Activated naive CD4-positive, alpha-beta T cell treated with anti-CD3 and anti-CD28 coated beads, Interleukin-2, amount 10 ng/mL, durations not matched to agents 7 days and 5 days (primary cell): ENCODE data around the gene AK3.
A peak's percentile ranks its signal among the peaks of the same experiment; 100 is the strongest.
"Not testable (repeated sequence)": the region's sequence is repeated elsewhere in the genome, so short reads cannot be mapped to it uniquely, and the experiment has no call there.

Source experiments
- CTCF ChIA-PET: fragments of 350-600 bp; sonication (Branson Sonifier 250); formaldehyde crosslinking; loops from one replicate; lab custom pipeline; 2021; ENCODE audit warnings: antibody characterized with exemption; lab: Charles Lee
- DNase-seq: peaks from one replicate; pipeline ENCODE4 v3.0.0-alpha.2; 2020
- H3K27ac Mint-ChIP-seq: one replicate; pipeline ENCODE4 v1.8.0; 2021; ENCODE audit warnings: mild to moderate bottlenecking, moderate library complexity, mixed read lengths
- H3K27me3 Mint-ChIP-seq: one replicate; pipeline ENCODE4 v1.8.0; 2021; ENCODE audit warnings: mild to moderate bottlenecking, mixed read lengths
- H3K36me3 Mint-ChIP-seq: one replicate; pipeline ENCODE4 v1.8.0; 2021; ENCODE audit warnings: mixed read lengths
- H3K4me1 Mint-ChIP-seq: one replicate; pipeline ENCODE4 v1.8.0; 2021; ENCODE audit warnings: mixed read lengths
- H3K4me3 Mint-ChIP-seq: one replicate; pipeline ENCODE4 v1.8.0; 2021; ENCODE audit warnings: mild to moderate bottlenecking, moderate library complexity, mixed read lengths
- H3K9me3 Mint-ChIP-seq: one replicate; pipeline ENCODE4 v1.8.0; 2021; ENCODE audit warnings: mixed read lengths

The AK3 gene

GRCh38 chr9:4762886-4763541, 22.0 kb upstream of the AK3 start:
- peak overlapping the region; percentile 6 for H3K27ac Mint-ChIP-seq
- no peaks in the 10 kb centered on the region for H3K36me3 Mint-ChIP-seq
- DNase-seq, result peak; percentile 28
- H3K4me1 Mint-ChIP-seq, result peaks cover 22% of the 10 kb centered on the region
- no peaks in the 10 kb centered on the region for H3K9me3 Mint-ChIP-seq
- CTCF ChIA-PET, result interaction anchor here (0.6 to 7.5 kb wide), 17 partner anchors 11 to 837 kb away, joined by 3 to 68 read pairs (median 4); partner anchors contain the start of genes JAK2 and RCL1
- peaks cover 31% of the 10 kb centered on the region for H3K27me3 Mint-ChIP-seq
- peak overlapping the region; percentile 34 for H3K4me3 Mint-ChIP-seq

- peak overlapping the region; percentile 34 for H3K4me3 Mint-ChIP-seq
- CTCF ChIA-PET, result interaction anchor here (0.8 to 7.5 kb wide), 15 partner anchors 12 to 837 kb away, joined by 3 to 68 read pairs (median 4); partner anchors contain the start of gene JAK2
- H3K27ac Mint-ChIP-seq, result peak overlapping the region; percentile 6
- H3K4me1 Mint-ChIP-seq, result peaks cover 22% of the 10 kb centered on the region
- peaks cover 34% of the 10 kb centered on the region for H3K27me3 Mint-ChIP-seq
- DNase-seq, result peak; percentile 91
- H3K9me3 Mint-ChIP-seq, result no peaks in the 10 kb centered on the region
- no peaks in the 10 kb centered on the region for H3K36me3 Mint-ChIP-seq
Observed at GRCh38 chr9:4762108-4762885, 21.3 kb upstream of the AK3 start.

- Mint-ChIP-seq H3K27ac (no peak overlapping the region), H3K36me3 (no peaks in the 10 kb centered on the region), H3K9me3 (no peaks in the 10 kb centered on the region), H3K27me3 (peaks cover 38% of the 10 kb centered on the region), H3K4me3 (no peak overlapping the region), H3K4me1 (peaks cover 22% of the 10 kb centered on the region)
- CTCF ChIA-PET, result interaction anchor here (0.7 to 7.5 kb wide), 19 partner anchors 9 to 841 kb away, joined by 3 to 68 read pairs (median 6); partner anchors contain the start of gene INSL6
- no peak for DNase-seq
Observed at GRCh38 chr9:4760122-4760521, 19.1 kb upstream of the AK3 start.

DNA sequence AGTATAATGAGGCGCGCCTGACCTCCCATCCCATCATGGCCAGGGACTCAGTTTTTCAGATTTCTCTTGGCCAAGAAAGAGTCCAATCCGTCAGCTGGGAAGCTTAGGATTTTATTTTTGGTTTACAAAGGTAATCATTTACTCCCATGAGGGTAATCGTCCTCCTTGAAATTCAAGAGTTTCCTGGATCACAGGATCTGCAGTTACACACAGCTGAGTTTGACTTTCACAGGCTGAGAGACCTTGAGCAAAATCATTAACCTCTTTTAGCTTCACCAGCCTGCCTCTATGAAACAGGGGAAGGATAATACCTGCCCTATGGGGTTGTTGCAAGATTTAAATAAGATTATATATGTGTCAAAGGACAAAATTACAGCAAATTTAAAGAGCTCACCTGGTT, 15.4 kb upstream of the AK3 start:
- H3K4me3 Mint-ChIP-seq, result no peak overlapping the region
- H3K4me1 Mint-ChIP-seq, result peaks cover 3% of the 10 kb centered on the region
- CTCF ChIA-PET, result interaction anchor here (0.7 to 1.6 kb wide), 6 partner anchors 11 to 683 kb away, joined by 3 to 10 read pairs (median 4); no protein-coding TSS in a partner anchor
- no peaks in the 10 kb centered on the region for H3K36me3 Mint-ChIP-seq
- no peak overlapping the region for H3K27ac Mint-ChIP-seq
- DNase-seq, result no peak
- H3K27me3 Mint-ChIP-seq, result peaks cover 45% of the 10 kb centered on the region
- no peaks in the 10 kb centered on the region for H3K9me3 Mint-ChIP-seq

GRCh38 chr9:4755026-4755609, 14.1 kb upstream of the AK3 start:
- H3K9me3 Mint-ChIP-seq, result no peaks in the 10 kb centered on the region
- no peaks in the 10 kb centered on the region for H3K36me3 Mint-ChIP-seq
- H3K4me3 Mint-ChIP-seq, result no peak overlapping the region
- no peak overlapping the region for H3K27ac Mint-ChIP-seq
- CTCF ChIA-PET, result interaction anchor here (0.6 to 2.8 kb wide), 5 partner anchors 12 to 846 kb away, joined by 3 to 10 read pairs (median 3); no protein-coding TSS in a partner anchor
- H3K4me1 Mint-ChIP-seq, result peaks cover 3% of the 10 kb centered on the region
- DNase-seq, result no peak
- H3K27me3 Mint-ChIP-seq, result peaks cover 36% of the 10 kb centered on the region

GRCh38 chr9:4754530-4754929, 13.5 kb upstream of the AK3 start:
- CTCF ChIA-PET, result interaction anchor here (0.6 to 2.8 kb wide), 5 partner anchors 11 to 671 kb away, joined by 3 to 10 read pairs (median 3); no protein-coding TSS in a partner anchor
- DNase-seq, H3K27ac Mint-ChIP-seq, H3K9me3 Mint-ChIP-seq, H3K4me1 Mint-ChIP-seq, H3K4me3 Mint-ChIP-seq, H3K36me3 Mint-ChIP-seq: not testable (repeated sequence)
- H3K27me3 Mint-ChIP-seq, result peaks cover 37% of the 10 kb centered on the region

GRCh38 chr9:4750023-4750673, 9.1 kb upstream of the AK3 start:
- no peak overlapping the region for H3K4me3 Mint-ChIP-seq

DNA sequence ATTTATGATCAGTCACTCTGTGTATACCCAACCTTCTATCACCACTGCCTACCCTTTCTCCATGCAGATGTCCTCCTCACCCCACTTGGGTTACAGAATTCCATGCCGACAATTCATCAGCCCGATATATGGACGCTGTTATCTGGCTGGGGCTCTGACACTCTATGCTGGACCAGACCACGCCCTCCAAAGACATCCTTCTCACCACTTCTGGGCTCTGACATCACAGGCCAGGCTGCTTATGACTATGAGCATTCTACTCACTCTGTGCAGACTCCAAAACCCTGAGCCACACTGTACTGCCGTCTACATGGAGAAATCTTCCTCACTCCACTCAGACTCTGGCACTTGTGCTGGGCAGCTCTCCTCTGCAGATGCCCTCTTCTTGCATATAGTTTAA, 7.6 kb upstream of the AK3 start:
- no peak for DNase-seq
- CTCF ChIA-PET, result interaction anchor here (0.7 to 3.9 kb wide), 3 partner anchors 10 to 146 kb away, joined by 3 to 17 read pairs (median 4); no protein-coding TSS in a partner anchor
- Mint-ChIP-seq H3K4me3 (no peak overlapping the region), H3K9me3 (no peaks in the 10 kb centered on the region), H3K4me1 (peaks cover 2% of the 10 kb centered on the region), H3K27ac (no peak overlapping the region), H3K36me3 (no peaks in the 10 kb centered on the region), H3K27me3 (peaks cover 13% of the 10 kb centered on the region)

More at GRCh38 chr9:4750023-4750673, 9.1 kb upstream of the AK3 start:
- H3K9me3 Mint-ChIP-seq, result no peaks in the 10 kb centered on the region
- CTCF ChIA-PET, result interaction anchor here (0.6 to 3.9 kb wide), 6 partner anchors 9 to 420 kb away, joined by 3 to 17 read pairs (median 4); no protein-coding TSS in a partner anchor
- peaks cover 2% of the 10 kb centered on the region for H3K4me1 Mint-ChIP-seq
- H3K27me3 Mint-ChIP-seq, result peaks cover 18% of the 10 kb centered on the region
- no peak overlapping the region for H3K27ac Mint-ChIP-seq
- no peak for DNase-seq
- H3K36me3 Mint-ChIP-seq, result no peaks in the 10 kb centered on the region

- no peak for DNase-seq
- no peak overlapping the region for H3K4me3 Mint-ChIP-seq
- peaks cover 4% of the 10 kb centered on the region for H3K27me3 Mint-ChIP-seq
- H3K36me3 Mint-ChIP-seq, result no peaks in the 10 kb centered on the region
- H3K27ac Mint-ChIP-seq, result no peak overlapping the region
- CTCF ChIA-PET, result interaction anchor here (1.1 kb wide), 2 partner anchors 10 to 14 kb away, joined by 3 to 4 read pairs; no protein-coding TSS in a partner anchor
- H3K9me3 Mint-ChIP-seq, result no peaks in the 10 kb centered on the region
- peaks cover 12% of the 10 kb centered on the region for H3K4me1 Mint-ChIP-seq
Observed at GRCh38 chr9:4746278-4747030, 5.5 kb upstream of the AK3 start.

DNA sequence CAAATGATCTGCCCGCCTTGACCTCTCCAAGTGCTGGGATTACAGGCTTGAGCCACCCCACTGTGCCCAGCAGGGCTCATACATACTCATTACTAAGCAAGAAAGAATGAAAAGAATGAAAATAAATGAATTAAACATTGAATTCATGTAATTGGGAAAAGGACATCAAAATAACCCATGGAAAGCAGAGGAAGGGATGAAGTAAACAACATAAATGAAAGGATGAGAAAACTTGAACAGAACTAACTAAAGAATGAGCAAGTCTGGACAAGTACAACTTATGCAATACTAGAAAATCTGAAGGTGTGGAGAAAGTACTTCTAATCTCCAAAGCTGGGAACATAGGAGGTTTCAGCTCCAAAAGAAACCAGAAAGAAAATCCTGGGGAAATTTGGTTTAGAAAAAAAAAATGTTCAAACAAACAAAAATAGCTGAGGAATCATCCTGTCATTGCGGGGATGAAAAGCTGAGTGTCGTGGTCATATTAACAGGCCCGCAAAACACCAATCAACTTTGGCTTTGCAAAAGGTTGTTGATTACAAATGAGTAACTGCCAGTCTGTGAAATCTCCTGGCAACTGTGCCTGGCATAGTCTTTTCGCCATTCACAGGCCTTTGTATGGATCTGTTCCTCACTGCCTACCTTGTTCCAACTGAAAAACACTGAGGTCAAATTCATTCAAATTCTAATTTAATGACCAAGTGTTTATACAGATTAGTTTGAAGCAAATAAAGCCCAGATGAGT, 2.3 kb upstream of the AK3 start:
- Mint-ChIP-seq H3K27me3 (no peaks in the 10 kb centered on the region), H3K4me1 (peaks cover 27% of the 10 kb centered on the region), H3K9me3 (no peaks in the 10 kb centered on the region), H3K36me3 (peaks cover 10% of the 10 kb centered on the region), H3K27ac (no peak overlapping the region), H3K4me3 (no peak overlapping the region)
- CTCF ChIA-PET, result interaction anchor here (0.9 to 2.8 kb wide), 2 partner anchors 10 to 697 kb away, joined by 3 to 10 read pairs; no protein-coding TSS in a partner anchor
- no peak for DNase-seq

DNA sequence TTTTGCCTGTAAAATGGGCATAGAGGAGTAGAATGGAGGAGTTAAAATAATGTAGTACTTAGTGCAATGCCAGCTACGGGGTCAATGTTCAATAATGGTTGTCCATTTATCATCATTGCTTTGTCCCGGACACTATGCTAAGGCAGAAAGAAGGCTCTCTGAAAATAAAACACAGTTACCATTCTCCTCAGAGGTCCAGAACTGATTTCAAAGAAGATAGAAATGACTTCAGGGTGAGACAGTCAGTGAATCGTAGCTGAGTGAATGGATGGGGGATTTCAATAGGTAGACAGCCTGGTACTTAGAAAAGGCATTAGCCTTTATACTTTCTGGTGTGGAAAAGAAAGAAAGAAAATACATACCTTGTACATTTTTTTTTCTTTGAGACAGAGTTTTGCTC, 1.2 kb upstream of the AK3 start:
- peak overlapping the region; percentile 89 for H3K4me3 Mint-ChIP-seq
- CTCF ChIA-PET, result interaction anchor here (1.5 to 2.8 kb wide), 2 partner anchors 11 to 80 kb away, joined by 8 to 10 read pairs; partner anchors contain the start of gene PLPP6
- H3K36me3 Mint-ChIP-seq, result peaks cover 12% of the 10 kb centered on the region
- peaks cover 34% of the 10 kb centered on the region for H3K4me1 Mint-ChIP-seq
- H3K9me3 Mint-ChIP-seq, result no peaks in the 10 kb centered on the region
- no peaks in the 10 kb centered on the region for H3K27me3 Mint-ChIP-seq
- no peak for DNase-seq
- peak overlapping the region; percentile 83 for H3K27ac Mint-ChIP-seq

DNA sequence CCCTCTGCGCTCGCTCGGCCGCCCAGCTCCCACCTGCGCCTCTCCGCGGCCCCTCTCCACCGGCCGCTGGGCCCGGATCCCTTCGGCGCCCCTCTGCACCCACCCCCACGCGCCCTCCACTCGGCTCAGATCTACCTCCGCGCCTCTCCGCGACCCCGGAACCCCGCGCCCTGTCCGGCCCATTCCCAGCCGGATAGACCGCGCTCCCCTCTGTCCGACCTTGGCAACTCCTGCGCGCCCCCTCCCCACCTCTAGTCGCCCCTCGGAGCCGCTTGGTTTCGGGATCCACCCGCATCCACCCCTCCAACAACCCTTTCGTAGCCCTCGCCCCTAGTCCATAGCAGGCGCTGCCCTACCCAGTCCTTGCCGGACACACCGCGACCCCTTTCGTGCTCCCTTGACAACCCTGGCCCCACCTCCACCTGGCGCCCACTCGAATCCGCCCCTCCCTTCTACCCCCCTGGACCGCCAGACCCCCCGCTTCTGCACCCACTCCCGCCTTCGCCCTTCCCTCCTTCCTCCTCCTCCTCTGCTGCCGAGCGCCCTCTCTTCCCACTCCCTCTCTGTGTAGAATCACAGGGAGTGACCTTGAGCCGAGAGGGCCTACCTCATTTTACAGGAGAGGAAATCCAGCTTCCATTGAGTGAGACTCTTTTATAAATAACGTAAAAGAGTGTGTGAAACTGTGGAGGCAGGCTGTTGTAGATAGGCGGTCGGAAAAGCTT, 525 bp upstream of the AK3 start:
- H3K36me3 Mint-ChIP-seq, result peaks cover 13% of the 10 kb centered on the region
- peaks cover 38% of the 10 kb centered on the region for H3K4me1 Mint-ChIP-seq
- no peak for DNase-seq
- CTCF ChIA-PET, result interaction anchor here (1.5 kb wide), 1 partner anchor 79 kb away, joined by 8 read pairs; the partner anchor contains the start of gene PLPP6
- no peaks in the 10 kb centered on the region for H3K9me3 Mint-ChIP-seq
- peak overlapping the region; percentile 83 for H3K27ac Mint-ChIP-seq
- peak overlapping the region; percentile 89 for H3K4me3 Mint-ChIP-seq
- no peaks in the 10 kb centered on the region for H3K27me3 Mint-ChIP-seq
